A673 (cell line): Measurements from ENCODE around the gene U2AF1L4. TPM values are rescaled to one million over a fixed set of nuclear protein-coding genes. Genes with fewer than 3 reads are reported as not detected.

Experiments used
- BruUV-seq: library from RNA; stranded (reverse); fragments of 400-500 nt; replicated peaks from 2 replicates; lab custom pipeline; 2021; lab: Mats Ljungman, UMichigan
- CTCF ChIA-PET: fragments of 300-600 bp; sonication (Branson Sonifier 250); formaldehyde crosslinking; loops from one replicate; lab custom pipeline; 2022; ENCODE audit warnings: antibody characterized with exemption; lab: Charles Lee
- POLR2A ChIA-PET: fragments of 300-600 bp; sonication (Branson Sonifier 250); formaldehyde crosslinking; loops from one replicate; lab custom pipeline; 2022; ENCODE audit warnings: antibody characterized with exemption; ENCODE audit not compliant: low non-redundant PET; lab: Charles Lee
- DNase-seq: peaks from one replicate; pipeline ENCODE4 v3.0.0-alpha.2; 2015; ENCODE audit warnings: low spot score
- H3K27ac ChIP-seq: fragments of 200-600 bp; sonication (generic); 2 replicates; pipeline ENCODE4 v1.5.1; 2016; ENCODE audit warnings: mixed run types, low read depth, mild to moderate bottlenecking, mixed read lengths, antibody characterized with exemption, low read length; ENCODE audit not compliant: poor library complexity, severe bottlenecking
- H3K27me3 ChIP-seq: fragments of 200-600 bp; sonication (generic); replicated peaks from 2 replicates; pipeline ENCODE4 v1.6.1; 2017; ENCODE audit warnings: mixed run types, low read depth, mild to moderate bottlenecking, mixed read lengths, antibody characterized with exemption, low read length; ENCODE audit not compliant: insufficient read depth, poor library complexity
- H3K36me3 ChIP-seq: fragments of 200-600 bp; sonication (generic); 2 replicates; pipeline ENCODE4 v1.6.1; 2016; ENCODE audit warnings: mixed run types, mild to moderate bottlenecking, mixed read lengths, antibody characterized with exemption, low read length; ENCODE audit not compliant: insufficient read depth, poor library complexity, severe bottlenecking
- H3K4me1 ChIP-seq: fragments of 200-600 bp; sonication (generic); 2 replicates; pipeline ENCODE4 v1.6.1; 2017; ENCODE audit warnings: mixed run types, mild to moderate bottlenecking, mixed read lengths, antibody characterized with exemption, low read length; ENCODE audit not compliant: insufficient read depth, poor library complexity, severe bottlenecking
- H3K4me3 ChIP-seq: fragments of 200-600 bp; sonication (generic); 2 replicates; pipeline ENCODE4 v1.5.1; 2016; ENCODE audit warnings: low read depth, mixed run types, mild to moderate bottlenecking, mixed read lengths, low read length; ENCODE audit not compliant: poor library complexity, severe bottlenecking
- H3K9me3 ChIP-seq: fragments of 200-600 bp; sonication (generic); 2 replicates; pipeline ENCODE4 v1.6.1; 2016; ENCODE audit warnings: mixed run types, low read depth, mild to moderate bottlenecking, mixed read lengths, antibody characterized with exemption, low read length; ENCODE audit not compliant: poor library complexity, severe bottlenecking
- EZH2 ChIP-seq: fragments of 200-600 bp; sonication (generic); IDR thresholded peaks from 2 replicates; pipeline ENCODE4 v1.6.1; 2017; ENCODE audit warnings: borderline replicate concordance, low read depth, mild to moderate bottlenecking, mixed read lengths, antibody characterized with exemption, low read length; ENCODE audit not compliant: poor library complexity, severe bottlenecking
- intact Hi-C: fragments of 100-400 bp; cut with micrococcal nuclease; formaldehyde crosslinking; loops from one replicate; pipeline ENCODE4 v1.10.0; 2022; ENCODE audit not compliant: unreplicated experiment
- total RNA-seq: library from RNA; stranded (reverse); gene quantifications from 2 replicates; pipeline ENCODE4 v1.2.3, GENCODE V29; 2021
- TF ChIP-seq, protein P1 (sequence below): fragments of 300-800, 200-600 bp; sonication (generic); conservative IDR thresholded peaks from 2 replicates; pipeline ENCODE4 v1.5.1; 2017; ENCODE audit warnings: low read depth, mild to moderate bottlenecking, antibody characterized with exemption, low read length, moderate library complexity, mixed read lengths

U2AF1L4 gene
- total RNA-seq, 1 experiment from 2014 or later = 21.0 TPM

DNA sequence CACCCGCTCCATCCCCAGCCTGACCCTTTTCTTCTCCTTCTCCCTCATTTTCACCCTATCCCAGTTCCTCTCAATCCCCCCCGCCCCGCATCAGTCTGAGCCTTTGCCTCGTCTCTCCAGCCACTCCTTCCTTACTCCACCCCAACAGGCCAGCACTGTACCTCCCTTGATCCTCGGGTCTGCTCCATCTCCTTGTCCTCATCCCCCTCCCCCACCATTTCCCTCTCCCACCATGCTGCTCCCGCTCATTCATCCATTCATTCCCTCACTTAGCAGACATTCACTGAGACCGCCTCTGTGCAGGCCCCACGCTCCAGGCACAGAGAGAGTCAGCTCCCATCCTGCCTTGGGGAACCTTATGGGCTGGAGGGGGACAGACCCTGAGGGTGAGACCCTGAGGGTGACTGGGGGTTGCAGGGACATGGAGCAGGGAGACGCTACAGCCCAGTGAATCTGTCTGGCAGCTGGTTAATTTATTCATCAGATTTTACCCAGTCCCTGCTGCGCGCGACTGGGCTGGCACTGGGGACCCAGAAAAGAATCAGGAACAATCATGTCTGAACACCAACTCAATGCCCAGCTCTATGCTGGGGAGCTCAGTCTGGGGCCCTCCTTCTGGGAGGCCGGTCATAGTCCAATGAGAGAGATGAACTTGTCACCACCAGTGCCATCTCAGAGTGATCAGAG is 31.0 kb upstream of the U2AF1L4 start:
- peak overlapping the region; percentile 37 for H3K27ac ChIP-seq
- BruUV-seq = no TSS peak
- intact Hi-C loops = no loop called here
- H3K4me1 ChIP-seq = peaks cover 13% of the 10 kb centered on the region
- POLR2A ChIA-PET = no interaction called here
- no peaks in the 10 kb centered on the region for H3K9me3 ChIP-seq
- CTCF ChIA-PET = no interaction called here
- peak overlapping the region; percentile 81 for H3K4me3 ChIP-seq
- TF ChIP-seq, protein P1, sequence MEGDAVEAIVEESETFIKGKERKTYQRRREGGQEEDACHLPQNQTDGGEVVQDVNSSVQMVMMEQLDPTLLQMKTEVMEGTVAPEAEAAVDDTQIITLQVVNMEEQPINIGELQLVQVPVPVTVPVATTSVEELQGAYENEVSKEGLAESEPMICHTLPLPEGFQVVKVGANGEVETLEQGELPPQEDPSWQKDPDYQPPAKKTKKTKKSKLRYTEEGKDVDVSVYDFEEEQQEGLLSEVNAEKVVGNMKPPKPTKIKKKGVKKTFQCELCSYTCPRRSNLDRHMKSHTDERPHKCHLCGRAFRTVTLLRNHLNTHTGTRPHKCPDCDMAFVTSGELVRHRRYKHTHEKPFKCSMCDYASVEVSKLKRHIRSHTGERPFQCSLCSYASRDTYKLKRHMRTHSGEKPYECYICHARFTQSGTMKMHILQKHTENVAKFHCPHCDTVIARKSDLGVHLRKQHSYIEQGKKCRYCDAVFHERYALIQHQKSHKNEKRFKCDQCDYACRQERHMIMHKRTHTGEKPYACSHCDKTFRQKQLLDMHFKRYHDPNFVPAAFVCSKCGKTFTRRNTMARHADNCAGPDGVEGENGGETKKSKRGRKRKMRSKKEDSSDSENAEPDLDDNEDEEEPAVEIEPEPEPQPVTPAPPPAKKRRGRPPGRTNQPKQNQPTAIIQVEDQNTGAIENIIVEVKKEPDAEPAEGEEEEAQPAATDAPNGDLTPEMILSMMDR = no peak
- TF ChIP-seq EZH2 = no peak
- peaks cover 19% of the 10 kb centered on the region for H3K36me3 ChIP-seq
- no peak for DNase-seq
- H3K27me3 ChIP-seq = no peaks in the 10 kb centered on the region

DNA sequence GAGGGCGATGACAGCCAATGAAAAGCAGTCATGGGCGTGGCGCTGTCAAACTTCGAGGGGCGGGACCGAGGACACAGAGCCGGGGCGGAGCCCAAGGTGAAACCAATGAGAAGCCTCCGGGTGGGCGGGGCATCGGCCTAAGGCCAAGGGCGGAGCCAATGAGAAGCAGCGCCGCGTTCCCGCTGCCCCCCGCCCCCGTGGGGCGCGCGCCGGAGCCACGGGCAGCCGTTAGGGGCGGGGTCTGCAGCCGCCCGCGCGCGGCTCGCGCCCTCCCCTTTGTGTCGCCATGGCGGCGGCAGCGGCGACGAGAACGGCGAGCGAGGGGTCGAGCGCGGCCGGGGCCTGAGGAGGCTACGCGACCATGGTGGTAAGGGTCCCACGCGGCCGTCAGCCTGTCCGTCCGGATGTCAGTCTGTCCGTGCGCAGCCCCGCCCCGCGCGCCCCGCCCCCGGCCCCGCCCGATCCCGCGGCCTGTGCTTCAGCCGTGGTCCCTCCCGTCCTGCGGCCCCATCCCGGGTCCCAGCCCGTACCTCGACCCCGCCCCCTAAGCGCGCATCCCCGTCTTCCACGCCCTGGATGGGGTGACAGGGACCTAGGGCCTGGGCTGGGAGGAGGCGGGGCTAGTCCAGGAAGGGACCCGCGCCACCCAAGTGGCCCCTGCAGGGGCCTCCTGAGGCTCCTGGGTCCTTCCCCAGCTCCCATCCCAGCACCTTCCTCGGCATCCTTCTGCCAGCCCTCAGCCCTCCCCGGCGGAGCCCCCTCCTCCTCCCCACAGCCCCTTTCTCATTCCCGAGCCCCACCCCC is 30.3 kb upstream of the U2AF1L4 start, which contains the start of gene ARHGAP33:
Gene ARHGAP33, plus strand, starts transcription at position 267 of the 804 bp plus-strand sequence. Its CDS starts 95 bp downstream, at position 362.
- peak; percentile 99 for DNase-seq
- no TSS peak for BruUV-seq
- Histone ChIP-seq H3K9me3 (no peaks in the 10 kb centered on the region), H3K4me1 (peaks cover 13% of the 10 kb centered on the region), H3K27me3 (no peaks in the 10 kb centered on the region), H3K4me3 (peak within 1 kb of the TSS; percentile 81), H3K36me3 (peaks cover 16% of the 10 kb centered on the region), H3K27ac (peak within 1 kb of the TSS; percentile 37)
- TF ChIP-seq EZH2 = no peak
- TF ChIP-seq, protein P1 = no peak
- intact Hi-C loops = no loop called here
- POLR2A ChIA-PET = no interaction called here
- CTCF ChIA-PET = no interaction called here

DNA sequence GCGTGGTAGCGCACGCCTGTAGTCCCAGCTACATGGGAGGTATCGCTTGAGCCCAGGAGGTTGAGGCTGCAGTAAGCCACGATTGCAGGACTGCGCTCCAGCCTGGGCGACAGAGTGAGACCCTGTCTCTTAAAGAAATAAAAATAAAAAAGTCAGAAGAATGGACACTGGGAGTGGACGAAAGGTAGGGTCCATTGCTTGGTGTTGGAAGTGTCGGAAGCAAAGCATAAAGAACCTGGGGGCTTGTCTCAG is 29.8 kb upstream of the U2AF1L4 start:
- TF ChIP-seq EZH2 = no peak
- TF ChIP-seq, protein P1 = no peak
- DNase-seq = no peak
- Histone ChIP-seq H3K27me3 (no peaks in the 10 kb centered on the region), H3K36me3 (peaks cover 16% of the 10 kb centered on the region), H3K4me3 (peak overlapping the region; percentile 81), H3K27ac (no peak overlapping the region), H3K4me1 (peaks cover 13% of the 10 kb centered on the region), H3K9me3 (no peaks in the 10 kb centered on the region)
- ChIA-PET POLR2A (no interaction called here), CTCF (no interaction called here)
- no TSS peak for BruUV-seq
- intact Hi-C loops = no loop called here
